Midbrain (tissue), 1 donor: Measurements from ENCODE around the gene HCAR1.
"Not testable (repeated sequence)": the region's sequence is repeated elsewhere in the genome, so short reads cannot be mapped to it uniquely, and the experiment has no call there.

Source experiments
- DNase-seq: peaks from one replicate; lab custom pipeline; 2025; lab: John Stamatoyannopoulos, UW

The HCAR1 gene

GRCh38 chr12:122721057-122721545, 9.5 kb downstream of the HCAR1 start:
- DNase-seq = no peak

- DNase-seq = not testable (repeated sequence)
Observed at GRCh38 chr12:122716658-122717057, 14.0 kb downstream of the HCAR1 start, which contains the start of gene HCAR3. TSS of gene HCAR3 (minus strand) at chr12:122716811. CDS start at chr12:122716737, 74 bp downstream.

GRCh38 chr12:122715211-122715610, 15.4 kb downstream of the HCAR1 start:
- DNase-seq = not testable (repeated sequence)

GRCh38 chr12:122713491-122714188, 17.0 kb downstream of the HCAR1 start:
- not testable (repeated sequence) for DNase-seq

- not testable (repeated sequence) for DNase-seq
Observed at GRCh38 chr12:122711266-122711665, 19.4 kb downstream of the HCAR1 start.

- not testable (repeated sequence) for DNase-seq
Observed at GRCh38 chr12:122710341-122710740, 20.3 kb downstream of the HCAR1 start.

- not testable (repeated sequence) for DNase-seq
Observed at GRCh38 chr12:122709287-122709686, 21.4 kb downstream of the HCAR1 start.

GRCh38 chr12:122703841-122704240, 26.8 kb downstream of the HCAR1 start:
- not testable (repeated sequence) for DNase-seq

- not testable (repeated sequence) for DNase-seq
Observed at GRCh38 chr12:122702890-122703611, 27.6 kb downstream of the HCAR1 start, which contains the start of gene HCAR2. TSS of gene HCAR2 (minus strand) at chr12:122703357. CDS start at chr12:122703283, 74 bp downstream.

GRCh38 chr12:122701481-122701880, 29.2 kb downstream of the HCAR1 start:
- DNase-seq = not testable (repeated sequence)

GRCh38 chr12:122700038-122700710, 30.5 kb downstream of the HCAR1 start:
- DNase-seq = not testable (repeated sequence)

GRCh38 chr12:122696922-122697321, 33.7 kb downstream of the HCAR1 start:
- not testable (repeated sequence) for DNase-seq

- DNase-seq = no peak
Observed at GRCh38 chr12:122691566-122691965, 39.1 kb downstream of the HCAR1 start.

GRCh38 chr12:122688291-122688690, 42.4 kb downstream of the HCAR1 start:
- no peak for DNase-seq

GRCh38 chr12:122687086-122687485, 43.6 kb downstream of the HCAR1 start:
- DNase-seq = no peak

- no peak for DNase-seq
Observed at GRCh38 chr12:122686538-122686937, 44.1 kb downstream of the HCAR1 start.

GRCh38 chr12:122684297-122684813, 46.3 kb downstream of the HCAR1 start:
- DNase-seq = no peak

- DNase-seq = peak; percentile 4
Observed at GRCh38 chr12:122681814-122682213, 48.8 kb downstream of the HCAR1 start.

- not testable (repeated sequence) for DNase-seq
Observed at GRCh38 chr12:122680989-122681388, 49.7 kb downstream of the HCAR1 start.

- DNase-seq = not testable (repeated sequence)
Observed at GRCh38 chr12:122676781-122677180, 53.9 kb downstream of the HCAR1 start.
